CD14-positive monocyte (primary cell): ENCODE measurements around the gene ZFP36L2. TPM values are rescaled to one million over a fixed set of nuclear protein-coding genes. Genes with fewer than 3 reads are reported as not detected.

Source experiments
- DNase-seq, 3 donors: peaks; one replicate each; pipeline ENCODE4 v3.0.0-alpha.2; 2011 to 2022
- H2AFZ ChIP-seq: 2 replicates; pipeline ENCODE4 v1.6.0; 2012; ENCODE audit warnings: mild to moderate bottlenecking, low read depth, low read length, inconsistent platforms; ENCODE audit not compliant: insufficient read depth, poor library complexity, severe bottlenecking
- H3K27ac ChIP-seq, 2 donors: 1 replicate in 1 of 2; 2 replicates in 1 of 2; pipeline ENCODE4 v1.5.1; 2012 to 2013; ENCODE audit warnings: low read length in 2 of 2, control low read depth in 1 of 2, inconsistent platforms in 1 of 2, low read depth in 1 of 2, mild to moderate bottlenecking in 1 of 2
- H3K27me3 ChIP-seq, 2 donors: one replicate each; pipeline versions ENCODE4 v1.6.0 to v1.6.1; 2011 to 2013; ENCODE audit warnings: low read length in 2 of 2; ENCODE audit not compliant: control insufficient read depth in 2 of 2, insufficient read depth in 2 of 2
- H3K36me3 ChIP-seq, 2 donors: replicated peaks in 1 of 2; 1 replicate in 1 of 2; 2 replicates in 1 of 2; pipeline versions ENCODE4 v1.5.1 to v1.6.1; 2012 to 2013; ENCODE audit warnings: low read length in 2 of 2, control low read depth in 1 of 2, inconsistent platforms in 1 of 2, mild to moderate bottlenecking in 1 of 2; ENCODE audit not compliant: insufficient read depth in 2 of 2, control insufficient read depth in 1 of 2
- H3K4me1 ChIP-seq, 2 donors: 1 replicate in 1 of 2; 2 replicates in 1 of 2; pipeline versions ENCODE4 v1.5.1 to v1.6.1; 2012 to 2013; ENCODE audit warnings: low read length in 2 of 2, control low read depth in 1 of 2, inconsistent platforms in 1 of 2, mild to moderate bottlenecking in 1 of 2, moderate library complexity in 1 of 2; ENCODE audit not compliant: insufficient read depth in 2 of 2, control insufficient read depth in 1 of 2
- H3K4me2 ChIP-seq: replicated peaks from 2 replicates; pipeline ENCODE3; 2012; ENCODE audit warnings: low read length, moderate library complexity, mild to moderate bottlenecking; ENCODE audit not compliant: poor library complexity, severe bottlenecking; ENCODE audit errors: extremely low read depth
- H3K4me3 ChIP-seq, 3 experiments: fragments of 200-600 bp in 1 of 3; sonication (generic) in 1 of 3; replicated peaks in 1 of 3; 1 replicate in 2 of 3; 2 replicates in 1 of 3; pipeline ENCODE4 v1.5.1; 2011 to 2013; ENCODE audit warnings: low read length in 3 of 3, mild to moderate bottlenecking in 3 of 3, control low read depth in 2 of 3, low read depth in 2 of 3, inconsistent platforms in 1 of 3, moderate library complexity in 1 of 3
- H3K79me2 ChIP-seq: 2 replicates; pipeline ENCODE4 v1.6.0; 2012; ENCODE audit warnings: mild to moderate bottlenecking, control low read depth, inconsistent platforms, low read length, moderate library complexity; ENCODE audit not compliant: insufficient read depth
- H3K9ac ChIP-seq: 2 replicates; pipeline ENCODE4 v1.6.0; 2017; ENCODE audit warnings: low read length, mild to moderate bottlenecking; ENCODE audit not compliant: insufficient read depth, poor library complexity, severe bottlenecking
- H3K9me3 ChIP-seq, 2 donors: replicated peaks in 1 of 2; 1 replicate in 1 of 2; 2 replicates in 1 of 2; pipeline versions ENCODE4 v1.5.1 to v1.6.1; 2012 to 2013; ENCODE audit warnings: low read length in 2 of 2, control low read depth in 1 of 2; ENCODE audit not compliant: control insufficient read depth in 1 of 2, insufficient read depth in 1 of 2
- H4K20me1 ChIP-seq: 2 replicates; pipeline ENCODE4 v1.6.0; 2012; ENCODE audit warnings: mild to moderate bottlenecking, low read length, control low read depth, moderate library complexity; ENCODE audit not compliant: insufficient read depth
- H3K27ac Mint-ChIP-seq, 7 donors: one replicate each; pipeline ENCODE4 v1.8.0; 2020; ENCODE audit warnings: mild to moderate bottlenecking in 7 of 7, mixed read lengths in 7 of 7, moderate library complexity in 6 of 7, inconsistent platforms in 2 of 7
- H3K27me3 Mint-ChIP-seq, 3 donors: one replicate each; pipeline ENCODE4 v1.8.0; 2021 to 2022; ENCODE audit warnings: low read depth in 3 of 3, mild to moderate bottlenecking in 3 of 3, mixed read lengths in 3 of 3, moderate library complexity in 3 of 3, inconsistent platforms in 1 of 3
- H3K36me3 Mint-ChIP-seq, 2 donors: one replicate each; pipeline ENCODE4 v1.8.0; 2020; ENCODE audit warnings: mixed read lengths in 2 of 2, inconsistent platforms in 1 of 2, mild to moderate bottlenecking in 1 of 2
- H3K4me1 Mint-ChIP-seq: one replicate; pipeline ENCODE4 v1.8.0; 2020; ENCODE audit warnings: mild to moderate bottlenecking, mixed read lengths
- H3K4me3 Mint-ChIP-seq, 2 donors: one replicate each; pipeline ENCODE4 v1.8.0; 2020; ENCODE audit warnings: mild to moderate bottlenecking in 2 of 2, mixed read lengths in 2 of 2, moderate library complexity in 1 of 2
- H3K9me3 Mint-ChIP-seq, 7 donors: one replicate each; pipeline ENCODE4 v1.8.0; 2020 to 2022; ENCODE audit warnings: mixed read lengths in 7 of 7, mild to moderate bottlenecking in 6 of 7, moderate library complexity in 6 of 7, inconsistent platforms in 2 of 7
- WGBS: methylation state at CpG from one replicate; pipeline ENCODE4 v1.1.5; 2013; ENCODE audit warnings: missing lambda C conversion rate; ENCODE audit not compliant: insufficient coverage; 5-methylcytosine and 5-hydroxymethylcytosine counted together
- intact Hi-C, 2 donors: fragments of 100-400 bp; cut with micrococcal nuclease; formaldehyde crosslinking; loops; one replicate each; pipeline versions ENCODE4 v1.15.0 to v1.15.1; 2023
- polyA plus RNA-seq, 3 donors: library from polyadenylated mRNA; depleted of rRNA in 1 of 3; unstranded in 2 of 3; stranded (reverse) in 1 of 3; fragments of 300-500 nt in 2 of 3; fragments of >200 nt in 1 of 3; fragmentation: Illumina TruSeq in 2 of 3; gene quantifications; 1 replicate in 2 of 3; 2 replicates in 1 of 3; pipeline ENCODE4 v1.2.3, GENCODE V29; 2012 to 2021
- TF ChIP-seq, protein P1 (sequence below): fragments of 200-600 bp; IDR thresholded peaks from one replicate; pipeline ENCODE4 v1.8.0; 2022; ENCODE audit warnings: antibody characterized with exemption, mild to moderate bottlenecking

Gene ZFP36L2
- polyA plus RNA-seq, 3 donors, result 84.4 to 150 (median 88.3) TPM

DNA sequence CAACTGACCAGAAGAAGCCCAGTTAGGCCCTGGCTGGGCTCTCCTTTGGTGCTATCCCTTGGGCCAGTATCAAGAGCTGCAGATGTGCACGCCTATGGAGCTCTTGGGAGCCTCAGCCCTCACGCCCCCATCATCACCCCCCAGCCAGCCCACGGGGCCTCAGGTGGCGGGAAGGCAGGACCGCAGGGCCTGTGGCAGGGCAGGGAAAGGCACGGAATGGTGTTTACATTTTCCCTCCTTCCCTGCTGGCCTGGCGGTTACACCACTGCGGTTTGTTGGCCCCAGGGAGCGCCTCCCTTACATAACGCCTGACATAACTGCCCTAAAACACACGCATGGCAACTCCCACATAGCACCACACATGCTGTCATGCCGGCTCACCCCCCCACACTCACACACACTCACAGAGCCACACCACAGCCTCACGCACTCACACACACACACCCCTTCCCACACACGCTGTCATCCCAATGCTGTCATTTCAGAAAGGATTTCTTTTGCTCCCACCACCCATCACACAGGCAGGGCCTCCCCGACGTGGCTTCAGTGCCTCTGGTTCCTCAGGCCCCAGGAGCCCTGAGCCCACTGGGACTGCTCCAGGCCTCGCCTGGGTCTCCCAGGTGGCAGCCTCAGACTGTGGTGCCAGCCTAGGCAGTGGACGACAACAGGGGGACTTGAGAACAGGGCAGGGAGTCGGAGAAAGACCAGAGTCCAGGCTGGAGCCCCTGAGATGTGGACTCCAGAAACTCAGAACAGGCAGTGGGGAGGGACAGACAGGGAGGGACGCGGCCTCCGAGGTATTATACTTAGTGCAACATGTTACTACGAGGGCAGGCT, 15.7 kb downstream of the ZFP36L2 start:
- peaks cover 77 to 84% of the 10 kb centered on the region in 2 donors for H3K4me1 ChIP-seq
- peak overlapping the region; percentile 49 for H2AFZ ChIP-seq
- 12% methylated on average over 22 of the region's 23 CpGs for WGBS
- peaks cover 28% of the 10 kb centered on the region for H3K79me2 ChIP-seq
- peak overlapping the region; percentile 40 for H3K4me2 ChIP-seq
- intact Hi-C loops, result loop anchor here (5.0 to 10.0 kb wide), 2 partner anchors 38 to 396 kb away; no protein-coding TSS in a partner anchor
- Mint-ChIP-seq H3K27ac (peak overlapping the region; percentile 87 to 99 (median 94)), H3K4me1 (peaks cover 75% of the 10 kb centered on the region), H3K27me3 (peaks cover 0 to 2% (median 2%) of the 10 kb centered on the region in 3 donors), H3K36me3 (peaks cover 0 to 3% of the 10 kb centered on the region in 2 donors), H3K4me3 (peak overlapping the region; percentile 24 to 34), H3K9me3 (peaks cover 0 to 2% (median 0%) of the 10 kb centered on the region in 7 donors)
- no peaks in the 10 kb centered on the region for H4K20me1 ChIP-seq
- no peaks in the 10 kb centered on the region for H3K27me3 ChIP-seq
- DNase-seq, result peak; percentile 78 to 90 (median 90)
- no peaks in the 10 kb centered on the region for H3K36me3 ChIP-seq
- TF ChIP-seq, protein P1, sequence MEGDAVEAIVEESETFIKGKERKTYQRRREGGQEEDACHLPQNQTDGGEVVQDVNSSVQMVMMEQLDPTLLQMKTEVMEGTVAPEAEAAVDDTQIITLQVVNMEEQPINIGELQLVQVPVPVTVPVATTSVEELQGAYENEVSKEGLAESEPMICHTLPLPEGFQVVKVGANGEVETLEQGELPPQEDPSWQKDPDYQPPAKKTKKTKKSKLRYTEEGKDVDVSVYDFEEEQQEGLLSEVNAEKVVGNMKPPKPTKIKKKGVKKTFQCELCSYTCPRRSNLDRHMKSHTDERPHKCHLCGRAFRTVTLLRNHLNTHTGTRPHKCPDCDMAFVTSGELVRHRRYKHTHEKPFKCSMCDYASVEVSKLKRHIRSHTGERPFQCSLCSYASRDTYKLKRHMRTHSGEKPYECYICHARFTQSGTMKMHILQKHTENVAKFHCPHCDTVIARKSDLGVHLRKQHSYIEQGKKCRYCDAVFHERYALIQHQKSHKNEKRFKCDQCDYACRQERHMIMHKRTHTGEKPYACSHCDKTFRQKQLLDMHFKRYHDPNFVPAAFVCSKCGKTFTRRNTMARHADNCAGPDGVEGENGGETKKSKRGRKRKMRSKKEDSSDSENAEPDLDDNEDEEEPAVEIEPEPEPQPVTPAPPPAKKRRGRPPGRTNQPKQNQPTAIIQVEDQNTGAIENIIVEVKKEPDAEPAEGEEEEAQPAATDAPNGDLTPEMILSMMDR, result no peak
- peak overlapping the region; percentile 43 for H3K9ac ChIP-seq
- H3K9me3 ChIP-seq, result no peaks in the 10 kb centered on the region
- H3K27ac ChIP-seq, result peak overlapping the region; percentile 84 to 93
- peak overlapping the region in 1 of 3 experiments; percentile 32 for H3K4me3 ChIP-seq

DNA sequence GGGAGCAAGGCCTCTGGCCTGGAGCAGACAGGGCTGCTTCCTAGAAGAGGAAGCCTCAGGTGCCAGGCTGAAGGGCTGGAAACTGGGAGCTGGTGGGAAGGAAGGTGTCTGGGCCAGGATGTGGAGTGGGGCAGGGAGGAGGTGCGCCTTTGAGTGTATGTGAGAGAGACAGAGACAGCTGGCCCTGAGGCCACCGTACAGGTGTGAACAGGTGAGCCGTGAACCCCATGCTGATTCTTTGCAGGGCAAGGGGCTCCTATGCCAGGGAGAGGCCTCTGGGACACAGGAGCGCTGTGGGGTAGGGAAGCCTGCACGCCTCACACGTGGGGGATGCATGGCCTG, 16.3 kb downstream of the ZFP36L2 start:
- H3K27ac ChIP-seq, result peak overlapping the region; percentile 84 to 93
- 42% methylated on average over 5 of the region's 6 CpGs for WGBS
- no peak for DNase-seq
- Mint-ChIP-seq H3K27ac (peak overlapping the region; percentile 85 to 99 (median 94)), H3K36me3 (peaks cover 0 to 3% of the 10 kb centered on the region in 2 donors), H3K9me3 (peaks cover 0 to 2% (median 0%) of the 10 kb centered on the region in 7 donors), H3K4me3 (peak overlapping the region in 1 of 2 donors; percentile 62), H3K27me3 (peaks cover 0 to 2% (median 2%) of the 10 kb centered on the region in 3 donors), H3K4me1 (peaks cover 77% of the 10 kb centered on the region)
- peak overlapping the region; percentile 43 for H3K9ac ChIP-seq
- H3K9me3 ChIP-seq, result no peaks in the 10 kb centered on the region
- H2AFZ ChIP-seq, result peak overlapping the region; percentile 49
- intact Hi-C loops, result loop anchor here (5.0 to 10.0 kb wide), 2 partner anchors 38 to 395 kb away; no protein-coding TSS in a partner anchor
- H3K4me1 ChIP-seq, result peaks cover 71 to 78% of the 10 kb centered on the region in 2 donors
- H3K4me3 ChIP-seq, result peak overlapping the region in 1 of 3 experiments; percentile 32
- H3K79me2 ChIP-seq, result peaks cover 22% of the 10 kb centered on the region
- no peaks in the 10 kb centered on the region for H3K27me3 ChIP-seq
- TF ChIP-seq, protein P1, result no peak
- H3K4me2 ChIP-seq, result peak overlapping the region; percentile 40
- no peaks in the 10 kb centered on the region for H4K20me1 ChIP-seq
- H3K36me3 ChIP-seq, result no peaks in the 10 kb centered on the region
